Mucosa of gallbladder (tissue), 1 donor: ENCODE results near the gene INA. TPM values are rescaled to one million over a fixed set of nuclear protein-coding genes. Genes with fewer than 3 reads are reported as not detected.
"Not testable (repeated sequence)": the region's sequence is repeated elsewhere in the genome, so short reads cannot be mapped to it uniquely, and the experiment has no call there.

Experiments
- DNase-seq: peaks from one replicate; pipeline ENCODE4 v3.0.0-alpha.2; 2020; ENCODE audit warnings: low spot score
- total RNA-seq: library from RNA; stranded (reverse); gene quantifications from one replicate; pipeline ENCODE4 v1.2.1, GENCODE V29; 2021
- donor health status: DM: no; HTN: no; CAD: no.

INA gene
- 0.40 TPM for total RNA-seq

GRCh38 chr10:103276896-103277712 is at the start of gene INA:
TSS of gene INA (plus strand) at chr10:103277138. CDS start at chr10:103277212, 74 bp downstream.
- DNase-seq: no peak

- DNase-seq: no peak
These were observed 49.5 kb upstream of the INA start for GRCh38 chr10:103227416-103227815.

- peak; percentile 50 for DNase-seq
These were observed 45.8 kb upstream of the INA start for GRCh38 chr10:103231047-103231551.

GRCh38 chr10:103232131-103232673 is 44.7 kb upstream of the INA start:
- DNase-seq: no peak

- DNase-seq: no peak
These were observed 44.0 kb upstream of the INA start for GRCh38 chr10:103232772-103233488.

- no peak for DNase-seq
These were observed 41.2 kb upstream of the INA start for GRCh38 chr10:103235775-103236174.

GRCh38 chr10:103238506-103239252 is 38.3 kb upstream of the INA start:
- DNase-seq: peak; percentile 85

GRCh38 chr10:103241262-103242011 is 35.5 kb upstream of the INA start:
- DNase-seq: peak; percentile 90

GRCh38 chr10:103244666-103245271 is 32.2 kb upstream of the INA start:
- DNase-seq: peak; percentile 78

- DNase-seq: not testable (repeated sequence)
These were observed 31.4 kb upstream of the INA start, which contains the start of gene RPEL1 for GRCh38 chr10:103245587-103245986. TSS of gene RPEL1 (plus strand) at chr10:103245887. CDS start at chr10:103245997, 110 bp downstream.

- DNase-seq: no peak
These were observed 30.6 kb upstream of the INA start for GRCh38 chr10:103246324-103246723.

- DNase-seq: no peak
These were observed 22.8 kb upstream of the INA start for GRCh38 chr10:103254113-103254512.

GRCh38 chr10:103254538-103255325 is 22.2 kb upstream of the INA start:
- DNase-seq: no peak

GRCh38 chr10:103256613-103257012 is 20.3 kb upstream of the INA start:
- no peak for DNase-seq

- DNase-seq: no peak
These were observed 19.1 kb upstream of the INA start for GRCh38 chr10:103257812-103258211.

- DNase-seq: not testable (repeated sequence)
These were observed 18.0 kb upstream of the INA start for GRCh38 chr10:103258928-103259327.

GRCh38 chr10:103259989-103260388 is 16.9 kb upstream of the INA start:
- no peak for DNase-seq

- no peak for DNase-seq
These were observed 14.7 kb upstream of the INA start for GRCh38 chr10:103262229-103262628.

GRCh38 chr10:103265717-103266329 is 11.1 kb upstream of the INA start:
- DNase-seq: peak; percentile 77
